Peyer's patch (tissue), 4 donors: ENCODE data around the gene CD44. TPM values are rescaled to one million over a fixed set of nuclear protein-coding genes. Genes with fewer than 3 reads are reported as not detected.

Source experiments
- DNase-seq, 3 donors: peaks; one replicate each; pipeline ENCODE4 v3.0.0-alpha.2; 2017 to 2019
- H3K27ac ChIP-seq, 4 donors: fragments of 200-600 bp; sonication (generic); one replicate each; pipeline ENCODE4 v1.5.1; 2016 to 2019
- H3K27me3 ChIP-seq, 2 donors: fragments of 200-600 bp; sonication (generic); one replicate each; pipeline ENCODE4 v1.5.1; 2019
- H3K36me3 ChIP-seq, 3 donors: fragments of 200-600 bp; sonication (generic); one replicate each; pipeline ENCODE4 v1.5.1; 2016 to 2019
- H3K4me1 ChIP-seq, 4 donors: fragments of 200-600 bp; sonication (generic); one replicate each; pipeline ENCODE4 v1.5.1; 2016 to 2019
- H3K4me3 ChIP-seq, 4 donors: fragments of 200-600 bp; sonication (generic); 1 replicate in 3 of 4; 2 replicates in 1 of 4; pipeline ENCODE4 v1.5.1; 2016 to 2019; ENCODE audit warnings: mild to moderate bottlenecking in 1 of 4
- H3K9me3 ChIP-seq, 4 donors: fragments of 200-600 bp; sonication (generic); one replicate each; pipeline ENCODE4 v1.5.1; 2016 to 2019; ENCODE audit warnings: mild to moderate bottlenecking in 1 of 4
- POLR2A ChIP-seq, 2 donors: fragments of 450-650 bp; IDR thresholded peaks; one replicate each; pipeline ENCODE4 v1.5.1; 2017; ENCODE audit warnings: antibody characterized with exemption in 2 of 2, mild to moderate bottlenecking in 2 of 2, moderate library complexity in 2 of 2
- total RNA-seq, 4 donors: library from RNA; depleted of rRNA; stranded (reverse); fragments of >200 nt; gene quantifications; one replicate each; pipeline ENCODE4 v1.1.0, GENCODE V29; 2016
- TF ChIP-seq, protein P1 (sequence below), 6 experiments: fragments of 450-650 bp in 4 of 6; fragments of 200-600 bp in 2 of 6; sonication (generic) in 1 of 6; IDR thresholded peaks; one replicate each; pipeline ENCODE4 v1.5.1; 2017 to 2019; ENCODE audit warnings: antibody characterized with exemption in 6 of 6, mild to moderate bottlenecking in 3 of 6, moderate library complexity in 1 of 6

The CD44 gene
- total RNA-seq, 4 donors from 2014 or later, result 71.6 to 412 (median 130) TPM

DNA sequence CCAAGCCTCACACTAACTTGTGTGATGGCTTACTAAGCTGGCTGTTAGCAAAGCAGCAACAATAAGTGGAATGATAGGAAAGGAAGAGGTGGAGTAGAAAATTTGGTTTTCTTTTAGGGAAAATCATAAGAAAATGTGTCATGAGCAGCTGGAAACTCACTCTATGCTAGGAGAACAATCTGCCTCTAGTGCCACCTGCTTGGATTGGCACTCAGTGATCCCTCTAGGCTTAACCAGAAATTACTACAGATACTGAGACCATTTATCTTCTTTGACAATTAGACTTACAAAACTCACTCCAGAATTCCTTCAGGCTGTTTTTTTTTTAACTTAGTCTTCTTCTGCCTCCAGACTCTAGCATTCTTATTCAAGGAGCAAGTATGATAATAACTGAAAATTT, 117.3 kb downstream of the CD44 start:
- no peak for TF ChIP-seq POLR2A (IDR thresholded peaks at IDR 0.05)
- TF ChIP-seq, protein P1, sequence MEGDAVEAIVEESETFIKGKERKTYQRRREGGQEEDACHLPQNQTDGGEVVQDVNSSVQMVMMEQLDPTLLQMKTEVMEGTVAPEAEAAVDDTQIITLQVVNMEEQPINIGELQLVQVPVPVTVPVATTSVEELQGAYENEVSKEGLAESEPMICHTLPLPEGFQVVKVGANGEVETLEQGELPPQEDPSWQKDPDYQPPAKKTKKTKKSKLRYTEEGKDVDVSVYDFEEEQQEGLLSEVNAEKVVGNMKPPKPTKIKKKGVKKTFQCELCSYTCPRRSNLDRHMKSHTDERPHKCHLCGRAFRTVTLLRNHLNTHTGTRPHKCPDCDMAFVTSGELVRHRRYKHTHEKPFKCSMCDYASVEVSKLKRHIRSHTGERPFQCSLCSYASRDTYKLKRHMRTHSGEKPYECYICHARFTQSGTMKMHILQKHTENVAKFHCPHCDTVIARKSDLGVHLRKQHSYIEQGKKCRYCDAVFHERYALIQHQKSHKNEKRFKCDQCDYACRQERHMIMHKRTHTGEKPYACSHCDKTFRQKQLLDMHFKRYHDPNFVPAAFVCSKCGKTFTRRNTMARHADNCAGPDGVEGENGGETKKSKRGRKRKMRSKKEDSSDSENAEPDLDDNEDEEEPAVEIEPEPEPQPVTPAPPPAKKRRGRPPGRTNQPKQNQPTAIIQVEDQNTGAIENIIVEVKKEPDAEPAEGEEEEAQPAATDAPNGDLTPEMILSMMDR (IDR thresholded peaks at IDR 0.05), result no peak
- H3K36me3 ChIP-seq, result no peaks in the 10 kb centered on the region
- no peaks in the 10 kb centered on the region for H3K27me3 ChIP-seq
- H3K4me3 ChIP-seq, result no peak overlapping the region
- DNase-seq, result no peak
- peaks cover 0 to 8% (median 1%) of the 10 kb centered on the region in 4 donors for H3K4me1 ChIP-seq
- H3K27ac ChIP-seq, result no peak overlapping the region
- H3K9me3 ChIP-seq, result no peaks in the 10 kb centered on the region

DNA sequence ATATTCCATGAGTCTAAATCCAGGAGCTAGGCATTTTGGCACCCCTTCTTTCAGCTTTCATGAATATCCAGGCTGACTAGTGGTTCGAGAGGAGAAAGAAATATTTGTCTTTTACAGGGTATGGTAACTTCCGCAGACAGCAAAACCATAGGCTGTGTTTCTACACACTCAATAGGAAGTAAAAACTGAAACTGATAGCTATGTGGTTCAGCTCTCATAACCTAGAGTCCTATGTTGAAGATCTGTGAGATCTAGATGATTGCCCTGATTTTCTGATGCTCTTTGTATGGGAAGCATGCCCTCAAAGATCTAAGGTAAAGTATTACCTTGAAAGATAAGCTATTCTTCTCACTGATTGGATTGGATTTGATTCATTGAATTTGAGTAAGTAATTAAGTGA, 118.3 kb downstream of the CD44 start:
- no peak overlapping the region for H3K27ac ChIP-seq
- no peak overlapping the region for H3K4me3 ChIP-seq
- no peaks in the 10 kb centered on the region for H3K36me3 ChIP-seq
- peaks cover 0 to 8% (median 1%) of the 10 kb centered on the region in 4 donors for H3K4me1 ChIP-seq
- TF ChIP-seq, protein P1 (IDR thresholded peaks at IDR 0.05), result no peak
- TF ChIP-seq POLR2A (IDR thresholded peaks at IDR 0.05), result no peak
- H3K9me3 ChIP-seq, result no peaks in the 10 kb centered on the region
- no peaks in the 10 kb centered on the region for H3K27me3 ChIP-seq
- no peak for DNase-seq

DNA sequence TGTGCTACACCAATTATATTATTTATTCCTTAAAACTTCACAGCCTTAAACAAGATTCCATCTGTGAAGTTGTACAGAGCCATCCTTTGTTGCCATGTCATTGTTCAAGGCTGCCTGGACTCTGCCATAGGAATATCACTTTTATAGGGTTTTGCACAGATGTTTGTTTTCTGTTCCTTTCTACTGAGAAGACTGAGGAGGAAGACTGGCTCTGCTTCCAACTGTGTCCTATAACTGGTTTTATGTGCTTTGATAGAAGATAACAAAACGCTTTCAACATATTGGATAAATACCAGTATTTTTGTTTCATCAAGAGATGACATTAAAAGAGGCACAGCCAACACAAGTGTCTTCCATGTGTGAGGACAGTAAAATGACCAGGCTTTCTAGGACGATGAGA, 120.6 kb downstream of the CD44 start:
- Histone ChIP-seq H3K27me3 (no peaks in the 10 kb centered on the region), H3K4me1 (peaks cover 0 to 8% (median 1%) of the 10 kb centered on the region in 4 donors), H3K36me3 (no peaks in the 10 kb centered on the region), H3K27ac (no peak overlapping the region), H3K4me3 (no peak overlapping the region), H3K9me3 (no peaks in the 10 kb centered on the region)
- no peak for TF ChIP-seq POLR2A (IDR thresholded peaks at IDR 0.05)
- TF ChIP-seq, protein P1 (IDR thresholded peaks at IDR 0.05), result no peak
- no peak for DNase-seq

DNA sequence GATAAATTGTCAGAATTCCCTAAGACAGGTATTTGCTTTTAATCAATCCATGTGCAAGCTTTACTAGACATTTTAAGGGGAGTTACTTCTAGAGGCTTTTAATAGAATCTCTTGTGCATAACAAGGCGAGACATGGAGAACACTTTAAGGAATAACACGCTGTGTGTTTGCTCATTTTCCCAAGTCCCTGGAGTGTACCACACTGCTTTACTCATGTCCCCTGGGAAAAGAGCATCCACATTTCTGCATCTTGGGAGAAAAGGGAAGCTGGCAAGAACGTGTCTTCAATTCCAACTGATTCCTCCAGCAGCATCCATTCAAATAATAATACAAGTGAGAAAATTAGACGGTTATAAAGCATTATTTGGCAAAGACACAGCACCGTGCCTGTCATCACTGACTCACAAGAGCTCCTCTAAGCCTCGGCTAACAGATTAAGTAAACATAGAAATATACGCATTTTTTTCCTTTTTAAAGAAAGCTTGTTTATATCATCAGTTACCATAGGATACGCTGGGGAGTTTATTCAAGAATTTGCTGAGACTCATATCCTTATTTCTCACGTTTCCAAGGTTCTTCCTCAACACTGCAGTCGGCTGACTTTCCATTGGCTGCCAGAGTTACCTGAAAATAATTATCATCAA, 121.5 kb downstream of the CD44 start:
- no peak for DNase-seq
- H3K4me3 ChIP-seq, result no peak overlapping the region
- no peaks in the 10 kb centered on the region for H3K9me3 ChIP-seq
- H3K27me3 ChIP-seq, result no peaks in the 10 kb centered on the region
- H3K27ac ChIP-seq, result no peak overlapping the region
- peaks cover 0 to 8% (median 1%) of the 10 kb centered on the region in 4 donors for H3K4me1 ChIP-seq
- TF ChIP-seq, protein P1 (IDR thresholded peaks at IDR 0.05), result no peak
- no peak for TF ChIP-seq POLR2A (IDR thresholded peaks at IDR 0.05)
- H3K36me3 ChIP-seq, result no peaks in the 10 kb centered on the region

DNA sequence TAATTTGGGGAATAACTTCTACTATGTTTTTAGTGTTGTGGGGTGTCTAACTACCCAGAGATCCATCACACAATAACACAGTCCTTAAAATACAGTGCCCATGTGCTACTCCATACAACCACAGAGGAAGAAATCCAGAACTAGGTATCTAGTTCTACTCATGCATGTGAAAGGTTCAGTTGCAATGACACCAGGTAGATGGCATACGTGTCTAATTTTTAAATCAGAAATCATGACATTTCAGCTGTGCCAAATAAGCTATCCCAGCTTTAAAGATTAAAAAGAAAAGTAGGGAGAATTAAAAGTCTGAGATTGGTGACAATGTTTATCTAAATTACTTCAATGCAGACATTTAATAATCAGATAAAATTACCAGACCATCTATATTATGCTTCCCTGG, 122.2 kb downstream of the CD44 start:
- H3K4me3 ChIP-seq, result no peak overlapping the region
- TF ChIP-seq, protein P1 (IDR thresholded peaks at IDR 0.05), result no peak
- TF ChIP-seq POLR2A (IDR thresholded peaks at IDR 0.05), result no peak
- H3K27ac ChIP-seq, result no peak overlapping the region
- no peaks in the 10 kb centered on the region for H3K9me3 ChIP-seq
- peaks cover 0 to 8% (median 1%) of the 10 kb centered on the region in 4 donors for H3K4me1 ChIP-seq
- DNase-seq, result no peak
- no peaks in the 10 kb centered on the region for H3K27me3 ChIP-seq
- H3K36me3 ChIP-seq, result no peaks in the 10 kb centered on the region
